B cell (primary cell): ENCODE data around the gene FAM53B.

Experiments used
- CTCF ChIP-seq: fragments of 200-600 bp; IDR thresholded peaks from one replicate; pipeline ENCODE4 v1.8.0; 2022; ENCODE audit warnings: antibody characterized with exemption, mild to moderate bottlenecking
- EZH2 ChIP-seq: IDR thresholded peaks from 2 replicates; pipeline ENCODE4 v1.6.1; 2012; ENCODE audit warnings: borderline replicate concordance, low read depth, mild to moderate bottlenecking, moderate library complexity, low read length; ENCODE audit not compliant: insufficient read depth, poor library complexity, severe bottlenecking

- no peak for TF ChIP-seq CTCF
- no peak for TF ChIP-seq EZH2
These were observed 72.6 kb downstream of the FAM53B start for GRCh38 chr10:124671486-124672075.
